ENCODE measurements around the gene MYO1D. TPM values are rescaled to one million over a fixed set of nuclear protein-coding genes. Genes with fewer than 3 reads are reported as not detected.

The MYO1D gene
- total RNA-seq, 4 donors from 2014 or later, result 247 to 569 (median 444) TPM

DNA sequence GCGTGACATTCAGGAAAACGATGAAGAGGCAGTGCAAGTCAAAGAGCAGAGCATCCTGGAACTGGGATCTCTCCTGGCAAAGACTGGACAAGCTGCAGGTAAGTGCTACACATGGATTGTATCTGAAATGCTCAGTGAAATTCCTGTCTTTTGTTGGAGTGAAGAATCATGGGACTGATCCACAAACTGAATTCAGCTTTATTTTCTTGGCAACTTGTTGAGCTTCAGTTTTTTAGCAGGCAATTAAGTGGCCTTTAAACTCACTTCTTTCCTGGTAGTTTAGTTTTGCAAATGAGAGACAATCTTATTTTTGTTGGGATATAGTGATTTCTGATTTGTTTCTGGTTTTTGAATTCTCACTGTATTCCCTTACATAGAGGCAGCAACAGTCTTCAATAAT is 430.0 kb downstream of the MYO1D start:
- H3K27me3 ChIP-seq, result no peaks in the 10 kb centered on the region
- intact Hi-C loops (cut with DNase I; ENCODE audit: low total_unique reads) (no loop called here), in situ Hi-C loops (cut with MboI; ENCODE audit: low pct_ligation_motif_present in 1 of 4, low pct_unique_long_range_greater_than_20kb in 1 of 4, low sequenced_read_pairs in 3 of 4) (no loop called here)
- WGBS, 2 donors (ENCODE audit: low coverage in 1 of 2), result 89 to 92% methylated on average over 2 of the region's 2 CpGs
- H3K4me3 ChIP-seq, result no peak overlapping the region
- TF ChIP-seq POLR2A (IDR thresholded peaks at IDR 0.05), result no peak
- TF ChIP-seq POLR2AphosphoS5 (IDR thresholded peaks at IDR 0.05), result no peak
- TF ChIP-seq EP300 (IDR thresholded peaks at IDR 0.05; ENCODE audit: low read depth), result no peak
- TF ChIP-seq, protein P1, sequence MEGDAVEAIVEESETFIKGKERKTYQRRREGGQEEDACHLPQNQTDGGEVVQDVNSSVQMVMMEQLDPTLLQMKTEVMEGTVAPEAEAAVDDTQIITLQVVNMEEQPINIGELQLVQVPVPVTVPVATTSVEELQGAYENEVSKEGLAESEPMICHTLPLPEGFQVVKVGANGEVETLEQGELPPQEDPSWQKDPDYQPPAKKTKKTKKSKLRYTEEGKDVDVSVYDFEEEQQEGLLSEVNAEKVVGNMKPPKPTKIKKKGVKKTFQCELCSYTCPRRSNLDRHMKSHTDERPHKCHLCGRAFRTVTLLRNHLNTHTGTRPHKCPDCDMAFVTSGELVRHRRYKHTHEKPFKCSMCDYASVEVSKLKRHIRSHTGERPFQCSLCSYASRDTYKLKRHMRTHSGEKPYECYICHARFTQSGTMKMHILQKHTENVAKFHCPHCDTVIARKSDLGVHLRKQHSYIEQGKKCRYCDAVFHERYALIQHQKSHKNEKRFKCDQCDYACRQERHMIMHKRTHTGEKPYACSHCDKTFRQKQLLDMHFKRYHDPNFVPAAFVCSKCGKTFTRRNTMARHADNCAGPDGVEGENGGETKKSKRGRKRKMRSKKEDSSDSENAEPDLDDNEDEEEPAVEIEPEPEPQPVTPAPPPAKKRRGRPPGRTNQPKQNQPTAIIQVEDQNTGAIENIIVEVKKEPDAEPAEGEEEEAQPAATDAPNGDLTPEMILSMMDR (IDR thresholded peaks at IDR 0.05), result no peak
- DNase-seq, result no peak
- no peak overlapping the region for H3K27ac ChIP-seq
- peaks cover 0 to 22% (median 7%) of the 10 kb centered on the region in 4 donors for H3K36me3 ChIP-seq
- peaks cover 8 to 36% (median 21%) of the 10 kb centered on the region in 4 donors for H3K4me1 ChIP-seq
- no peaks in the 10 kb centered on the region for H3K9me3 ChIP-seq

DNA sequence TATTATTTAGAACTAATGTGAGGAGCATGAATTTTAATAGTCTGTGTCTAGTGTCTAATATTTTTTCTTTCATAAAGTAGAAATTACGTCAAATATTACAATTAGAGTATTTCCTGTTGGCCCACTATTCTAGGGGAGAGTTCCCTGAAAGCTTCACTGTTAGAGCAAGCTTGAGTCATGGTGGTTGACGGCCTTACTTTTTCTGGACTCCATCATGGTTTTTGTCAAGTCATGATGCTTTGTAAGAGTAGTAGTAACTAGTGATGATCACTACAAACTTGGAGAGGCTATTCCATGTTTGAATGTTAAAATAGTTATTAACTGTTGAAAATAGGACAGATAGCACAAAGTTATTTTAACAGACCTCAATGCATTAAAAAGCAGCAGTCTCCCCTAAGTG is 431.0 kb downstream of the MYO1D start:
- no peak for TF ChIP-seq POLR2A (IDR thresholded peaks at IDR 0.05)
- no peak for TF ChIP-seq EP300 (IDR thresholded peaks at IDR 0.05; ENCODE audit: low read depth)
- no peak for TF ChIP-seq POLR2AphosphoS5 (IDR thresholded peaks at IDR 0.05)
- TF ChIP-seq, protein P1 (IDR thresholded peaks at IDR 0.05), result no peak
- 57 to 60% methylated on average over 2 of the region's 2 CpGs for WGBS, 2 donors (ENCODE audit: low coverage in 1 of 2)
- DNase-seq, result no peak
- in situ Hi-C loops (cut with MboI; ENCODE audit: low pct_ligation_motif_present in 1 of 4, low pct_unique_long_range_greater_than_20kb in 1 of 4, low sequenced_read_pairs in 3 of 4) (no loop called here), intact Hi-C loops (cut with DNase I; ENCODE audit: low total_unique reads) (no loop called here)
- H3K4me3 ChIP-seq, result peak overlapping the region in 1 of 4 donors; percentile 91
- peaks cover 8 to 33% (median 20%) of the 10 kb centered on the region in 4 donors for H3K4me1 ChIP-seq
- no peaks in the 10 kb centered on the region for H3K27me3 ChIP-seq
- no peak overlapping the region for H3K27ac ChIP-seq
- peaks cover 0 to 13% (median 6%) of the 10 kb centered on the region in 4 donors for H3K36me3 ChIP-seq
- no peaks in the 10 kb centered on the region for H3K9me3 ChIP-seq

DNA sequence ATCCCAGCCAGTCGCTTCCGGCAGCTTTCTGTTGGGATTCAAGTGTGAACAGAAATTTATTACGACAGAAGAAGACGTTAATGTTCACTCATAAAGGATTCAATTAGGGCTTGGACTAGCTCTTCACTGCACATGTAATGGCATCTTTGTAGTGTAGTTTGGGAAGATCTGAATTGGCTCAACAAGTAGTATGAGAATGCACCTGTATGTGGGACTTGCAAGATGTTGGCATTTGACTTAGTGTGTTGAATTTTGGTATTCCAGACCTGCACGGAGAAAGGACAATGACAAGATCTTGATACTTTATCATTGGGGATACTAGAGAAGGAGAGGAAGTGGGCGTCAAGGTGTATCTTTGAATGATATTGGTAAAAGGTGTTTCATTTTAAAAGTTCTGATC is 431.4 kb downstream of the MYO1D start:
- no peak for TF ChIP-seq EP300 (IDR thresholded peaks at IDR 0.05; ENCODE audit: low read depth)
- no peak for TF ChIP-seq POLR2AphosphoS5 (IDR thresholded peaks at IDR 0.05)
- TF ChIP-seq, protein P1 (IDR thresholded peaks at IDR 0.05), result no peak
- no peak for TF ChIP-seq POLR2A (IDR thresholded peaks at IDR 0.05)
- peak overlapping the region; percentile 76 to 89 (median 86) for H3K27ac ChIP-seq
- no peak for DNase-seq

DNA sequence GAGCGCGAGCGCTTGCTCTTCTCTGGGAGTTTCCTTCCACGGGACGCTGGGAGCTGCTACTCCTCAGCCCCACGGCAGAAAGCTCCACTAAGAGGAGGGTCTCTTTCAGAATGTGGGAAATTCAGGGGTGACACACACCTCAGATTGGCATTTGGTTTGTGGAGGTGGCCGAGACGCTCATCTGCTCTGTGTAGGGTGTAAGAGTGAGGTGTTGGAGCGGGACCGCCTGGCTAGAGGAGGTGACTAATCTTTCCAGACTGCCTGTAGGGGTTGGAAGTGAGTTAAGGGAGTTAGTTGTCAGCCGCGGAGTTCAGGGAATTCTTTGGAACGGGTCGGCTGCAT is 431.9 kb downstream of the MYO1D start:
- DNase-seq, result peak; percentile 51
- WGBS, 2 donors (ENCODE audit: low coverage in 1 of 2), result 0 to 1% methylated on average over 4 to 14 of the region's 14 CpGs
- in situ Hi-C loops (cut with MboI; ENCODE audit: low pct_ligation_motif_present in 1 of 4, low pct_unique_long_range_greater_than_20kb in 1 of 4, low sequenced_read_pairs in 3 of 4), result no loop called here
- Histone ChIP-seq H3K4me3 (peak overlapping the region; percentile 65 to 93 (median 84)), H3K4me1 (peaks cover 8 to 27% (median 18%) of the 10 kb centered on the region in 4 donors), H3K9me3 (no peaks in the 10 kb centered on the region), H3K36me3 (peaks cover 0 to 13% (median 6%) of the 10 kb centered on the region in 4 donors), H3K27ac (peak overlapping the region; percentile 76 to 89 (median 86)), H3K27me3 (no peaks in the 10 kb centered on the region)
- intact Hi-C loops (cut with DNase I; ENCODE audit: low total_unique reads), result no loop called here
- peak; percentile 15 for TF ChIP-seq POLR2A (IDR thresholded peaks at IDR 0.05)
- TF ChIP-seq, protein P1 (IDR thresholded peaks at IDR 0.05), result peak in 1 of 5 experiments; percentile 8
- no peak for TF ChIP-seq EP300 (IDR thresholded peaks at IDR 0.05; ENCODE audit: low read depth)
- peak in 2 of 3 donors; percentile 32 to 42 for TF ChIP-seq POLR2AphosphoS5 (IDR thresholded peaks at IDR 0.05)

More for the DNA sequence above, 431.4 kb downstream of the MYO1D start:
- WGBS, 2 donors (ENCODE audit: low coverage in 1 of 2), result 15 to 23% methylated on average over 6 of the region's 6 CpGs
- H3K9me3 ChIP-seq, result no peaks in the 10 kb centered on the region
- in situ Hi-C loops (cut with MboI; ENCODE audit: low pct_ligation_motif_present in 1 of 4, low pct_unique_long_range_greater_than_20kb in 1 of 4, low sequenced_read_pairs in 3 of 4) (no loop called here), intact Hi-C loops (cut with DNase I; ENCODE audit: low total_unique reads) (no loop called here)
- H3K36me3 ChIP-seq, result peaks cover 0 to 13% (median 6%) of the 10 kb centered on the region in 4 donors
- H3K4me1 ChIP-seq, result peaks cover 8 to 28% (median 18%) of the 10 kb centered on the region in 4 donors
- no peaks in the 10 kb centered on the region for H3K27me3 ChIP-seq
- peak overlapping the region; percentile 12 to 93 (median 78) for H3K4me3 ChIP-seq
